Fibroblast of mammary gland (primary cell): ENCODE measurements around the gene MAPK8.

ENCODE experiments used
- DNase-seq: peaks from one replicate; pipeline ENCODE4 v3.0.0-alpha.2; 2010; ENCODE audit warnings: low read depth
- H3K4me3 ChIP-seq: 2 replicates; pipeline ENCODE4 v1.5.1; 2011; ENCODE audit warnings: low read depth, mild to moderate bottlenecking, low read length, moderate library complexity; ENCODE audit not compliant: control insufficient read depth
- TF ChIP-seq, protein P1 (sequence below): conservative IDR thresholded peaks from 2 replicates; pipeline ENCODE4 v1.5.1; 2011; ENCODE audit warnings: low read depth, low read length, inconsistent platforms; ENCODE audit not compliant: control insufficient read depth, insufficient read depth

The MAPK8 gene

DNA sequence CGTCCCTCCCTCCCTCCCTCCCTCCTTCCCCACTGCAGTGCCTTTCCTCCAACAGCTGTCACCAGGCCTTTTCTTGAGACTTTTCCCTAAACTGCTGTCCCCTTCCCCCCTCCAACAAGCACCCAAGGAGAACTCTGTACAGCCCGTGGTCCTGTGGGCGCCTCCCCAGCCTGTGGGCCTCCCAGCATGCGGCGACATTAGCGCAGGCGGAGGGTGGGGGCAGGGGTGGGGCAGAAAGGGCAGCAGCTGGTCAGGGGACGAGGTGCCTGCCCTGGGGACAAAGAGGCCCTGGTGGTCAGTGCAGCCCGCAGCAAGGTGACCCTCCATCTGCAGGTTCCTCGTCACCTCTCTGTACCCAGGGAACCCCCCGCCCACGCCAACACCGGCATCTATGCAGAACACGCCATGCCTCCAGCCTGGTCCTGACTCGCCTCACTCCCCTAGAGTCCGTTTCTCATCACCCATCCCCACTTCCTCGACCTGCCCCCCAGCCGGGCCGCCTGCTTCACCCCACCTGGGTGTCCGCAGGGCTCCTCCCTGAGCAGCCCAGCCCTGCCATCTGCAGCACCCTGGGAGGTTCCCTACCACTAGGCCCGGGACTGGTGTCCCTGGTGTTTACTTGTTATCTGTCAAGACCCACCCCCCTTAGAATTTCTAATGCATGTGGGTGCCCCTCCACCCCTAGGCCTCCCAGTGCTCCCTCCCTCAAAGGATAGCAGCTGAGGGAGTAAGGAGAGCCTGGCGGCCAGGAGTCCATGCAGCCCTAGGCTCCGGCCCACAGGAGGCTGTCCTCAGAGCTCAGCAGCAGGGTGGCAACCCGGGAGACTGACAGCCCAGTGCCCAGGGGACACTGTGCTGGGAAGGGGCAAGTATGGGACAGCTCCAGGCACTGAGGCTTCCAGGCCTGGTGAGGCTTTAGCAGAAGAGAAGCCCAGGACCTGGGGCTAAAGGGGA, 150.6 kb downstream of the MAPK8 start:
- no peak for DNase-seq
- no peak overlapping the region for H3K4me3 ChIP-seq
- TF ChIP-seq, protein P1, sequence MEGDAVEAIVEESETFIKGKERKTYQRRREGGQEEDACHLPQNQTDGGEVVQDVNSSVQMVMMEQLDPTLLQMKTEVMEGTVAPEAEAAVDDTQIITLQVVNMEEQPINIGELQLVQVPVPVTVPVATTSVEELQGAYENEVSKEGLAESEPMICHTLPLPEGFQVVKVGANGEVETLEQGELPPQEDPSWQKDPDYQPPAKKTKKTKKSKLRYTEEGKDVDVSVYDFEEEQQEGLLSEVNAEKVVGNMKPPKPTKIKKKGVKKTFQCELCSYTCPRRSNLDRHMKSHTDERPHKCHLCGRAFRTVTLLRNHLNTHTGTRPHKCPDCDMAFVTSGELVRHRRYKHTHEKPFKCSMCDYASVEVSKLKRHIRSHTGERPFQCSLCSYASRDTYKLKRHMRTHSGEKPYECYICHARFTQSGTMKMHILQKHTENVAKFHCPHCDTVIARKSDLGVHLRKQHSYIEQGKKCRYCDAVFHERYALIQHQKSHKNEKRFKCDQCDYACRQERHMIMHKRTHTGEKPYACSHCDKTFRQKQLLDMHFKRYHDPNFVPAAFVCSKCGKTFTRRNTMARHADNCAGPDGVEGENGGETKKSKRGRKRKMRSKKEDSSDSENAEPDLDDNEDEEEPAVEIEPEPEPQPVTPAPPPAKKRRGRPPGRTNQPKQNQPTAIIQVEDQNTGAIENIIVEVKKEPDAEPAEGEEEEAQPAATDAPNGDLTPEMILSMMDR: no peak

DNA sequence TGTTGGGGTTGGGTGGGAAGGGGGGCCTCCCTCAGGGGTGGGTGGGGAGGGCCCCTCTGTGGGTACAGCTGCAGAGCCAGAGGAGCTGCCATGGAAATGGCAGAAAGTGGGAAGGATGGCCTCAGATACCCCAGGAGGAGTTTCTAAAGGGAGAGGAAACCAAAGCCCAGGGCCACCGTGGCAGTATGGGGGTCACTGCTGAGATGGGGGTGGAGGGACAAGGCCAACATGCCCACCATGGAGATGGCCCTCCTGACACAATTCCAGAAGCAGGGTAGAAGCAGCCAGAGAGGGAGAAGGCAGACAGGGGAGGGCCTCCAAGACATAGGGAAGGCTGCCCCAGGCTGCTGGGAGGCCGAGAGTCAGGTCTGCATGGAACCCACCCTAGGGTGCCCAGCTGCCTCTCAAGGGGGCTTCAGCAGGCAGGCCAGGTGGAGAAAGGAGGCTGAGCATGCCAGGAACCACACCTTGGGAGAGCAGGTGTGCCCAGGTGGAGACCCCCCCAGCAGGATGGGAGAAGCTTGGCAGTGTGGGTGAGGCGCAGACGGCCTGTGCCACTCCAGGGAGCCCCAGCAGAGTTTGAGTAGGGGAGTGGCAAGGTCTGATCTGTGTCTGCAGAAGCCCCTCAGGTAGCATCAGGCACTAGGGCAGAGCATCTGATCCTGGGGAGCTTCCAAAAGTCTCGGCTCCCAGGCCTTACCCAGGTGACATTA, 151.6 kb downstream of the MAPK8 start:
- H3K4me3 ChIP-seq: no peak overlapping the region
- TF ChIP-seq, protein P1: no peak
- no peak for DNase-seq

DNA sequence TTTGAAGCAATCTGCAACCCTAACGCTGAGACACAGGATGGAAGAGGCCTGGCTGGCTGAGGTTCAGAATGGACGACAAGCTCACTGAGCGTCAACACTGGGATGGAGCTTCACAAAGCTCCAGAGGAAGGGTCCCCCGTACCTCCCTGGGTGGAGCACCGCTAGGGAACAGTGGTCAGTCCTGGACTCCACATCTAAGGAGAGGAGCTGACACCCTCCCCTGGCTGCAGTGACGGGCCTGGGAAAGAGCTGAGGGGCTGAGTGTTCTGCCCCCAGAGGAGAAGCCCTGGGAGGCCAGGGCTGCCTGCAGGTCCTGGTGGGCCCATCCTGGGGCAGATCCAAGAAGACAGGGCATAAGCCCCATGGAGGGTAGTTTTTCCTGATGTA, 152.2 kb downstream of the MAPK8 start:
- TF ChIP-seq, protein P1: no peak
- DNase-seq: no peak
- H3K4me3 ChIP-seq: no peak overlapping the region

DNA sequence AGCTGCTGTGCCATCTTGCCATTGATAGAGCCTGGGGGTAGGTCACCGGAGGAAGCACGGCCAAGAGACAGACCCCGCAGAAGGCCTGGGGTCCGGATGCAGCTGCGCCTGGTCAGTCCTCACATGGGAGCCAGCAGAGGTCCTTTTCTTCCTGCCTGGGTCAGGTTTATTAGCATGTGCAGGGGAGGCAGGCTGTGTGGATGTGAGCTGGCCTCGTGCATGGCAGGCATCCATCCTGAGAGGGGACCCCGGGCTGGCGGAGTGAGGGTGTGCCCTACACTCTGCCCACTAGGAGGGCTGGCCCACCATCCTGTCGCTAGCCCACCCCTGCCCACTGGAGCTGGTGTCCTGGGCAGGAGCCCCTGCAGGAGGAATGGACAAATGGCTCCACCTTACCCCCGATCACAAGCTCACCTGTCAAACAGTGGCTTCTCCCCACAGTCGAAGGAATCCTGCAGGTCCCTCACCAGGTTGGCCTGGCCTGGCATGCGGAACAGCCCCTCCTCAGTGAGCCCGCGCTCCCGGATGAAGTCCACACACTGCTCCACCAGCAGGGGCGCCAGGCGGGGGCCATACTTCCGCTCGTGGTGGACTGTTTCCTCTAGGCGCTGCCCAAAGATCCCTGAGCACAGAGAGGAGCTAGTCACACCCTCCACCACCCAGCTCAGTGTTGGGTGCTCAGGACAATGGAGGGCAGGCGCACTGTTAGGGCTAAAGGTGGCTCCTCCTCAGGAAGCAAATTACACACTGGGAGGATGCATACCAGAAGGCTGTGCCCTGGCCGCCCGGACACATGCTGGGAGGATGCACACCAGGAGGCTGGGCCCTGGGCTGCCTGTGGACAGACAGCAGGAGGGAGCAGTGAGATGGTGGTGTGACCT, 153.0 kb downstream of the MAPK8 start:
- TF ChIP-seq, protein P1: no peak

DNA sequence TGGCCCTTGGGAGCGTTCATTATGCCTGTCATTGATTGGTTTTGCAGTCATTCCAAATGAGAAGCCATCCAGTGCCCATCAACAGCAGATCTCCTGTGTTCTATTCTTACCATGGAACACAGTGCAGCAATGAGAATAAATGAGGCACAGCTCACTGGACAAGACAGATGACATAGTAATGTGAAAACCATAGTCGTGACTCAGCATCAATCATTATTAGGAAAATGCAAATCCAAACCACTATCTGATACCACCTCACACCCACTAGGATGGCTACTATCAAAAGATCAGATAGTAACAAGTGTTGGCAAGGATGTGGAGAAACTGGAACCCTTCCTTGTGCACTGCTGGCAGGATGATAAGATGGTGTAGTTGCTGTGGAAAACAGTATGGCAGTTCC, 153.7 kb downstream of the MAPK8 start:
- DNase-seq: no peak
- H3K4me3 ChIP-seq: no peak overlapping the region
- TF ChIP-seq, protein P1: no peak

More for the DNA sequence above, 153.0 kb downstream of the MAPK8 start:
- DNase-seq: no peak
- H3K4me3 ChIP-seq: no peak overlapping the region
